Pancreas (tissue), 10 donors: ENCODE results near the gene CABP1. TPM values are rescaled to one million over a fixed set of nuclear protein-coding genes. Genes with fewer than 3 reads are reported as not detected.

ENCODE experiments used
- ATAC-seq, 4 donors: fragments of 200-7000 bp; cut with Tn5 transposase; one replicate each; pipeline versions ENCODE4 v1.8.0 to v1.9.1; 2020; ENCODE audit warnings: mild to moderate bottlenecking in 4 of 4, moderate library complexity in 4 of 4
- DNase-seq, 6 donors: peaks; one replicate each; pipeline ENCODE4 v3.0.0-alpha.2; 2020
- FAIRE-seq: peaks from 2 replicates; lab custom pipeline; 2012; peaks lifted over from hg19 to GRCh38; lab: Jason Lieb, UNC
- H3K27ac ChIP-seq, 4 donors: fragments of 200-600 bp; sonication (generic); 1 replicate in 3 of 4; 2 replicates in 1 of 4; pipeline versions ENCODE4 v1.5.0 to v1.8.0; 2020
- H3K27me3 ChIP-seq, 4 donors: fragments of 200-600 bp; one replicate each; pipeline ENCODE4 v1.8.0; 2021
- H3K36me3 ChIP-seq, 3 donors: fragments of 200-600 bp; sonication (generic) in 1 of 3; one replicate each; pipeline versions ENCODE4 v1.5.0 to v1.8.0; 2020 to 2021
- H3K4me1 ChIP-seq, 3 donors: fragments of 200-600 bp; one replicate each; pipeline ENCODE4 v1.8.0; 2021
- H3K4me3 ChIP-seq, 4 donors: fragments of 200-600 bp; sonication (generic) in 2 of 4; one replicate each; pipeline versions ENCODE4 v1.5.0 to v1.8.0; 2020 to 2021
- H3K9me3 ChIP-seq, 4 donors: fragments of 200-600 bp; one replicate each; pipeline ENCODE4 v1.8.0; 2021
- CTCF ChIP-seq, 4 donors: fragments of 200-600 bp; sonication (generic) in 3 of 4; IDR thresholded peaks; one replicate each; pipeline versions ENCODE4 v1.5.0 to v1.8.0; 2021; ENCODE audit warnings: antibody characterized with exemption in 4 of 4
- WGBS, 2 donors: extraction: QIAGEN DNeasy Blood & Tissue Kit; methylation state at CpG; one replicate each; pipeline ENCODE4 v1.1.7; 2013; 5-methylcytosine and 5-hydroxymethylcytosine counted together
- intact Hi-C, 3 donors: fragments of 100-400 bp; cut with DNase I; formaldehyde crosslinking; loops; one replicate each; pipeline versions ENCODE4 v1.11.1 to v1.14.2; 2022
- polyA plus RNA-seq, 2 donors: library from polyadenylated mRNA; stranded (reverse); fragments of 200-250 nt; gene quantifications; one replicate each; pipeline ENCODE4 v1.2.3, GENCODE V29; 2013
- total RNA-seq, 6 donors: library from RNA; stranded (reverse); fragmentation: NEBNext Ultra II Directional in 4 of 6; extraction: Animal tissue kit (Norgen Biotek cat#: 25700) in 4 of 6; gene quantifications; one replicate each; pipeline versions ENCODE4 v1.2.1 to v1.2.4, GENCODE V29; 2021 to 2023
- donor health status: healthy with polysubstance abuse.
- donor health status: DM: no; HTN: no; CAD: no; lungs with moderate emphysema.
- donor health status: DM: no; HTN: no; CAD: no.
- donor health status: control.
- donor health status: control.
- donor health status: Bipolar disorder and iron deficiency.
- donor health status: DM: yes; HTN: yes; CAD: no.
- donor health status: DM: no; HTN: no; CAD: no.
- donor health status: DM: no; HTN: no; CAD: no.
- donor health status: DM: yes; HTN: yes; CAD: no.

CABP1 gene
- total and polyA plus RNA-seq, 8 donors = 0.12 to 5.7 (median 0.54) TPM

GRCh38 chr12:120698665-120699064, 58.2 kb downstream of the CABP1 start:
- no peaks in the 10 kb centered on the region for H3K4me1 ChIP-seq
- FAIRE-seq (no peak), ATAC-seq (peak in 1 of 4 donors; percentile 37), DNase-seq (no peak)
- TF ChIP-seq CTCF (IDR thresholded peaks at IDR 0.05) = no peak
- H3K27ac ChIP-seq = no peak overlapping the region
- intact Hi-C loops = no loop called here
- H3K9me3 ChIP-seq = no peaks in the 10 kb centered on the region
- WGBS, 2 donors = 86 to 89% methylated on average over 3 of the region's 3 CpGs
- no peaks in the 10 kb centered on the region for H3K27me3 ChIP-seq
- no peak overlapping the region for H3K4me3 ChIP-seq
- H3K36me3 ChIP-seq = peaks cover 0 to 62% (median 48%) of the 10 kb centered on the region in 3 donors

GRCh38 chr12:120699553-120699952, 59.1 kb downstream of the CABP1 start:
- no peak for TF ChIP-seq CTCF (IDR thresholded peaks at IDR 0.05)
- no peak overlapping the region for H3K4me3 ChIP-seq
- FAIRE-seq (no peak), ATAC-seq (no peak), DNase-seq (no peak)
- H3K4me1 ChIP-seq = no peaks in the 10 kb centered on the region
- peaks cover 0 to 57% (median 48%) of the 10 kb centered on the region in 3 donors for H3K36me3 ChIP-seq
- 86 to 89% methylated on average over 7 of the region's 7 CpGs for WGBS, 2 donors
- no peaks in the 10 kb centered on the region for H3K27me3 ChIP-seq
- no peak overlapping the region for H3K27ac ChIP-seq
- no peaks in the 10 kb centered on the region for H3K9me3 ChIP-seq
- intact Hi-C loops = no loop called here

GRCh38 chr12:120700886-120701285, 60.5 kb downstream of the CABP1 start:
- DNase-seq = no peak
- H3K27ac ChIP-seq = no peak overlapping the region
- no peak for FAIRE-seq
- H3K4me3 ChIP-seq = no peak overlapping the region
- WGBS, 2 donors = 90 to 92% methylated on average over 5 of the region's 5 CpGs
- no peaks in the 10 kb centered on the region for H3K4me1 ChIP-seq
- no peak for TF ChIP-seq CTCF (IDR thresholded peaks at IDR 0.05)
- H3K9me3 ChIP-seq = no peaks in the 10 kb centered on the region
- no peaks in the 10 kb centered on the region for H3K27me3 ChIP-seq
- intact Hi-C loops = no loop called here
- H3K36me3 ChIP-seq = peaks cover 0 to 43% (median 37%) of the 10 kb centered on the region in 3 donors
- ATAC-seq = peak in 2 of 4 donors; percentile 51 to 58

- intact Hi-C loops = no loop called here
- Histone ChIP-seq H3K4me3 (no peak overlapping the region), H3K27me3 (no peaks in the 10 kb centered on the region), H3K9me3 (no peaks in the 10 kb centered on the region), H3K4me1 (no peaks in the 10 kb centered on the region), H3K27ac (no peak overlapping the region), H3K36me3 (peaks cover 0 to 31% (median 23%) of the 10 kb centered on the region in 3 donors)
- peak; percentile 26 to 62 (median 48) for ATAC-seq
- FAIRE-seq = no peak
- no peak for DNase-seq
- TF ChIP-seq CTCF (IDR thresholded peaks at IDR 0.05) = no peak
- 39 to 60% methylated on average over 1 of the region's 1 CpG for WGBS, 2 donors
These were observed 62.2 kb downstream of the CABP1 start for GRCh38 chr12:120702637-120703036.

GRCh38 chr12:120703311-120703942, 63.0 kb downstream of the CABP1 start:
- H3K27ac ChIP-seq = no peak overlapping the region
- H3K4me3 ChIP-seq = no peak overlapping the region
- H3K4me1 ChIP-seq = no peaks in the 10 kb centered on the region
- intact Hi-C loops = no loop called here
- H3K9me3 ChIP-seq = no peaks in the 10 kb centered on the region
- no peaks in the 10 kb centered on the region for H3K27me3 ChIP-seq
- peaks cover 0 to 23% (median 15%) of the 10 kb centered on the region in 3 donors for H3K36me3 ChIP-seq
- 82 to 90% methylated on average over 11 of the region's 11 CpGs for WGBS, 2 donors
- DNase-seq = no peak
- no peak for TF ChIP-seq CTCF (IDR thresholded peaks at IDR 0.05)
- no peak for ATAC-seq
- FAIRE-seq = no peak
